Mesendoderm (in vitro differentiated cells): Measurements from ENCODE around the gene CEP112.

ENCODE experiments used
- DNase-seq: peaks from one replicate; pipeline ENCODE4 v3.0.0; 2013
- H2AK5ac ChIP-seq: 2 replicates; pipeline ENCODE4 v1.6.1; 2013; ENCODE audit warnings: low read length, inconsistent platforms
- H2BK120ac ChIP-seq: 2 replicates; pipeline ENCODE4 v1.6.1; 2013; ENCODE audit warnings: low read depth, mild to moderate bottlenecking, low read length, moderate library complexity, mixed read lengths
- H2BK15ac ChIP-seq: replicated peaks from 2 replicates; pipeline ENCODE4 v1.6.1; 2013; ENCODE audit warnings: low read depth, mild to moderate bottlenecking, moderate library complexity
- H2BK5ac ChIP-seq: 2 replicates; pipeline ENCODE4 v1.6.1; 2013; ENCODE audit warnings: low read length, inconsistent platforms
- H3K18ac ChIP-seq: 2 replicates; pipeline ENCODE4 v1.6.1; 2013; ENCODE audit warnings: mild to moderate bottlenecking, low read length, mixed read lengths
- H3K23ac ChIP-seq: one replicate; pipeline ENCODE4 v1.6.1; 2013; ENCODE audit warnings: low read length
- H3K27ac ChIP-seq: 2 replicates; pipeline ENCODE4 v1.5.1; 2013; ENCODE audit warnings: low read depth, mild to moderate bottlenecking, inconsistent platforms, low read length, moderate library complexity
- H3K27me3 ChIP-seq: 2 replicates; pipeline ENCODE4 v1.6.1; 2013; ENCODE audit warnings: low read length, control low read depth, mild to moderate bottlenecking, inconsistent platforms; ENCODE audit not compliant: insufficient read depth, poor library complexity
- H3K36me3 ChIP-seq: 2 replicates; pipeline ENCODE4 v1.6.1; 2013; ENCODE audit warnings: low read length, inconsistent platforms; ENCODE audit not compliant: control insufficient read depth, insufficient read depth
- H3K4ac ChIP-seq: one replicate; pipeline ENCODE4 v1.6.1; 2013; ENCODE audit warnings: low read depth, mild to moderate bottlenecking, low read length, moderate library complexity
- H3K4me1 ChIP-seq: 2 replicates; pipeline ENCODE4 v1.6.1; 2013; ENCODE audit warnings: low read depth, low read length, inconsistent platforms; ENCODE audit not compliant: control insufficient read depth
- H3K4me2 ChIP-seq: 2 replicates; pipeline ENCODE4 v1.6.1; 2013; ENCODE audit warnings: low read length
- H3K4me3 ChIP-seq: 2 replicates; pipeline ENCODE4 v1.5.1; 2013; ENCODE audit warnings: mild to moderate bottlenecking, low read length
- H3K56ac ChIP-seq: one replicate; pipeline ENCODE4 v1.6.1; 2013; ENCODE audit warnings: low read length
- H3K79me1 ChIP-seq: 2 replicates; pipeline ENCODE4 v1.6.1; 2013; ENCODE audit warnings: low read length, inconsistent platforms
- H3K79me2 ChIP-seq: 2 replicates; pipeline ENCODE4 v1.6.1; 2013; ENCODE audit warnings: mild to moderate bottlenecking, low read length; ENCODE audit not compliant: control insufficient read depth, insufficient read depth
- H3K9ac ChIP-seq: 2 replicates; pipeline ENCODE4 v1.6.1; 2013; ENCODE audit warnings: low read length, inconsistent platforms
- H4K5ac ChIP-seq: one replicate; pipeline ENCODE4 v1.6.1; 2013; ENCODE audit warnings: low read length
- H4K8ac ChIP-seq: one replicate; pipeline ENCODE4 v1.6.1; 2013; ENCODE audit warnings: low read depth, mild to moderate bottlenecking, control low read depth, low read length, moderate library complexity
- WGBS: extraction: QIAGEN DNeasy Blood & Tissue Kit; methylation state at CpG from one replicate; pipeline ENCODE4 v1.1.7; 2013; ENCODE audit warnings: low lambda C conversion rate, missing lambda C conversion rate; ENCODE audit not compliant: insufficient coverage; ENCODE audit errors: extremely low coverage; 5-methylcytosine and 5-hydroxymethylcytosine counted together

Gene CEP112

DNA sequence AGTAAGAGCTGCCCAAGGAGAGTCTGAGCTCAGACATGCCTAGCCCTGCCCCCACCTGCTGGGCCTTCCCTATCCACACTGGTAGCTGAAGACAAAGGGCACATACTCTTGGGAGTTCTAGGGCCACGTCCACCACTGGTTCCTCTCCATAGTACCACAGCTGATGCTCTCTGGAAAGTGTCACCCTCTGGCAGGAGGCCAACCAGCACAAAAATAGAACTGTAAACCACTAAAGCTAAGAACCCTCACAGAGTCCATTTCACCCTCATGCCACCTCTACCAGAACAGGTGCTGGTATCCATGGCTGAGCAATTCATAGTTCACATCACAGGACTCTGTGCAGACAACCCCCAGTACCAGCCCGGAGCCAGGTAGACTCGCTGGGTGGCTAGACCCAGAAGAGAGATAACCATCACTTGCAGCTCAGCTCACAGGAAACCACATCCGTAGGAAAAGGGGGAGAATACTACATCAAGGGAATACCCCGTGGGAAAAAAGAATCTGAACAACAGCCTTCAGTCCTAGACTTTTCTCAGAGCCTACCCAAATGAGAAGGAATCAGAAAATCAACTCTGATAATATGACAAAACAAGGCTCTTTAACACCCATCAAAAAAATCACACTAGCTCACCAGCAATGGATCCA is 115.3 kb downstream of the CEP112 start:
- H2BK5ac ChIP-seq: no peak overlapping the region
- no peak overlapping the region for H3K18ac ChIP-seq
- no peaks in the 10 kb centered on the region for H3K27me3 ChIP-seq
- H3K4ac ChIP-seq: no peak overlapping the region
- H3K79me2 ChIP-seq: no peaks in the 10 kb centered on the region
- no peak overlapping the region for H2AK5ac ChIP-seq
- no peak overlapping the region for H3K23ac ChIP-seq
- H4K5ac ChIP-seq: no peak overlapping the region
- H3K79me1 ChIP-seq: no peaks in the 10 kb centered on the region
- no peak overlapping the region for H3K9ac ChIP-seq
- H2BK120ac ChIP-seq: no peak overlapping the region
- H3K36me3 ChIP-seq: no peaks in the 10 kb centered on the region
- no peaks in the 10 kb centered on the region for H3K4me1 ChIP-seq
- no peak overlapping the region for H3K4me2 ChIP-seq
- no peak overlapping the region for H2BK15ac ChIP-seq
- no peak overlapping the region for H4K8ac ChIP-seq
- WGBS: no CpG with 5 or more reads among the region's 5 CpGs
- no peak for DNase-seq
- H3K4me3 ChIP-seq: no peak overlapping the region
- H3K27ac ChIP-seq: no peak overlapping the region
- no peak overlapping the region for H3K56ac ChIP-seq

DNA sequence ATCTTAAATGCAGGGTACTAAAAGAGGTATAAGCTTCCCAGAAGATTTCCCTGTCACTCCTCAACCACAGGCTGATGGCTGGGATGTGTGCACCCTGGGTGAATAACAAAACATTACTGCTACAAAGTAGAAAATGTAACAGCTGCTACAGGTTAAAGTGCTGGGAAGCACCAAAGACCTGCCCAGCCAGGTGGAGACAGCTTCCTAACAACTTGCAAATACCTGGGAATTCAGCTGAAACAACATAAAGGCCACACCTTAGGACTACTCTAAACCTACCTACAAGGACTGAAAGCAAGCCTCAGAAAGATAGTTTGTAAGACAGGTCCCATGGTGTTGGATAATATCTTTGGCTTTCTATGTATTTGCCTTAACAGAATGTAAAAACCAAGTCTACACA is 118.5 kb downstream of the CEP112 start:
- no peak overlapping the region for H3K18ac ChIP-seq
- H3K23ac ChIP-seq: no peak overlapping the region
- no peaks in the 10 kb centered on the region for H3K4me1 ChIP-seq
- no peak overlapping the region for H2BK120ac ChIP-seq
- H3K36me3 ChIP-seq: no peaks in the 10 kb centered on the region
- no peak overlapping the region for H2AK5ac ChIP-seq
- H3K56ac ChIP-seq: no peak overlapping the region
- H3K27me3 ChIP-seq: no peaks in the 10 kb centered on the region
- no peak overlapping the region for H3K9ac ChIP-seq
- no peak overlapping the region for H3K4ac ChIP-seq
- no peaks in the 10 kb centered on the region for H3K79me2 ChIP-seq
- no peak overlapping the region for H2BK5ac ChIP-seq
- H4K5ac ChIP-seq: no peak overlapping the region
- no peaks in the 10 kb centered on the region for H3K79me1 ChIP-seq
- no peak overlapping the region for H3K4me2 ChIP-seq
- H4K8ac ChIP-seq: no peak overlapping the region
- H3K4me3 ChIP-seq: no peak overlapping the region
- H3K27ac ChIP-seq: no peak overlapping the region
- H2BK15ac ChIP-seq: no peak overlapping the region
- no peak for DNase-seq

DNA sequence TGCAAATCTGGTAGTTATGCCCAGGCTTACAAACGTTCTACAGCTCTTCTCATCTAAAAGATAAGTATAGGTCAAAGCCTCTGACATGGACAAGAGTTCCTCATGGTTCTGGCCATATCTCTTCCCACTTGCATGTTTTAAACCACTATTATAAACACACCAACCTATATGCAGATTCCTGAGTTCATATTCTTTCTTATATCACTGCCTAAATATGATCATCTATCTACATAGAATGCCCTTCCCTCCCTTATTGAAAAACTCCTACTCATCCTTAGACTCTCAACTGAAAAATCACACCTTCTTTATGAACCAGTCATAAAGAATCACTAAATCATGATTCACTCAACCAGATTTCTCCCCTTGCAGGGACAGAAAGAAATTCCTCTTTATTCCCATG is 128.2 kb downstream of the CEP112 start:
- Histone ChIP-seq H3K4ac (no peak overlapping the region), H3K9ac (no peak overlapping the region), H3K56ac (no peak overlapping the region), H3K4me1 (no peaks in the 10 kb centered on the region), H3K27ac (no peak overlapping the region), H4K8ac (no peak overlapping the region), H3K4me3 (no peak overlapping the region), H2AK5ac (no peak overlapping the region), H3K23ac (no peak overlapping the region), H3K79me2 (no peaks in the 10 kb centered on the region), H3K36me3 (no peaks in the 10 kb centered on the region), H3K79me1 (no peaks in the 10 kb centered on the region), H3K18ac (no peak overlapping the region), H3K27me3 (no peaks in the 10 kb centered on the region), H2BK15ac (no peak overlapping the region), H4K5ac (no peak overlapping the region), H3K4me2 (no peak overlapping the region), H2BK120ac (no peak overlapping the region), H2BK5ac (no peak overlapping the region)
- no peak for DNase-seq
- WGBS: no CpG with 5 or more reads among the region's 1 CpG

DNA sequence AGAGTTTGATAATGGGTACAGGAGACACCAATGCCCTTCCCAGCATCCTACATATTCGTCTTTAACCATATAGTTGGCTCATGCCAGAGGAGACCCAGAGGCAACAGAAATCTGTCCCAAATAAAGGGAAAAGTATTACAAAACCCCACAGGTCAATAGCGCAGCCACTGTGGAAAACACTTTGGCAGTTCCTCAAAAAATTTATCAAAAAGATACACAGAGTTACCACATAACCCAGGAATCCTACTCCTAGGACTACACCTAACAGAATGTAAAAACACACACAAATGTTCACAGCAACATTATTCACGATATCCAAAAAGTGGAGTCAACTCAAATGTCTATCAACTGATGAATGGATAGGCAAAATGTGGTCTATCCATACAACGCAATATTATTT is 135.8 kb downstream of the CEP112 start:
- no peak overlapping the region for H4K8ac ChIP-seq
- H3K23ac ChIP-seq: no peak overlapping the region
- no peak overlapping the region for H4K5ac ChIP-seq
- H3K27me3 ChIP-seq: no peaks in the 10 kb centered on the region
- H2AK5ac ChIP-seq: no peak overlapping the region
- H3K18ac ChIP-seq: no peak overlapping the region
- H3K79me1 ChIP-seq: no peaks in the 10 kb centered on the region
- H3K27ac ChIP-seq: no peak overlapping the region
- no peak overlapping the region for H3K56ac ChIP-seq
- WGBS: no CpG with 5 or more reads among the region's 4 CpGs
- H3K36me3 ChIP-seq: no peaks in the 10 kb centered on the region
- H3K4me3 ChIP-seq: no peak overlapping the region
- no peak overlapping the region for H2BK15ac ChIP-seq
- H3K79me2 ChIP-seq: no peaks in the 10 kb centered on the region
- no peak overlapping the region for H2BK5ac ChIP-seq
- no peak overlapping the region for H3K4ac ChIP-seq
- no peak overlapping the region for H3K9ac ChIP-seq
- DNase-seq: no peak
- no peaks in the 10 kb centered on the region for H3K4me1 ChIP-seq
- H3K4me2 ChIP-seq: no peak overlapping the region
- H2BK120ac ChIP-seq: no peak overlapping the region

DNA sequence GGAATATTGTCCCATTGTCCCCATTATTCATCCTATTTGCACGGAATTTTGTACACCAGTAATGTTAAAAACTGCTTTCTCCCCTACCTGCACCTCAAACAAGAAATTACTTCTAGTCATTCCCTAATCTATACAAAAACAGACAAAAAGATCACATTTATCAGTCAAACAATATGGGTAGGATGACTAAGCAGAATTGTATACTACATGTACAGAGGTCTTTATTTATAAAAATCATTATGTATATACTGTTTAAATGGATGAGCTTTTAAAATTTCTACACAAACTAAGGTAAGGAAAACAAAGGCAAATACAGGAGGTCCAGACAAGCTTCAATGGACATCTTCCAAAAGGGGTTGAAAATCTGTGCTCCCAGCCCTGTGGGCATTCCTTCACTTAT is 137.7 kb downstream of the CEP112 start:
- no peak for DNase-seq
- Histone ChIP-seq H2BK15ac (no peak overlapping the region), H4K5ac (no peak overlapping the region), H4K8ac (no peak overlapping the region), H3K18ac (no peak overlapping the region), H2BK120ac (no peak overlapping the region), H2AK5ac (no peak overlapping the region), H3K79me2 (no peaks in the 10 kb centered on the region), H3K23ac (no peak overlapping the region), H3K4me1 (no peaks in the 10 kb centered on the region), H3K27ac (no peak overlapping the region), H3K9ac (no peak overlapping the region), H3K36me3 (no peaks in the 10 kb centered on the region), H3K4me2 (no peak overlapping the region), H3K27me3 (no peaks in the 10 kb centered on the region), H3K4me3 (no peak overlapping the region), H2BK5ac (no peak overlapping the region), H3K56ac (no peak overlapping the region), H3K79me1 (no peaks in the 10 kb centered on the region), H3K4ac (no peak overlapping the region)
- WGBS: no CpG with 5 or more reads among the region's 1 CpG

GRCh38 chr17:66044083-66044482 is 147.8 kb downstream of the CEP112 start:
- no peaks in the 10 kb centered on the region for H3K79me1 ChIP-seq
- no peak overlapping the region for H4K8ac ChIP-seq
- H3K27ac ChIP-seq: no peak overlapping the region
- no peak for DNase-seq
- no peaks in the 10 kb centered on the region for H3K79me2 ChIP-seq
- no peak overlapping the region for H3K4me3 ChIP-seq
- no peak overlapping the region for H3K4ac ChIP-seq
- H3K36me3 ChIP-seq: no peaks in the 10 kb centered on the region
- no peak overlapping the region for H2BK15ac ChIP-seq
- H3K56ac ChIP-seq: no peak overlapping the region
- H3K18ac ChIP-seq: no peak overlapping the region
- no peak overlapping the region for H3K9ac ChIP-seq
- no peak overlapping the region for H3K23ac ChIP-seq
- H3K4me1 ChIP-seq: no peaks in the 10 kb centered on the region
- no peak overlapping the region for H2BK5ac ChIP-seq
- H3K4me2 ChIP-seq: no peak overlapping the region
- H2BK120ac ChIP-seq: no peak overlapping the region
- WGBS: no CpG with 5 or more reads among the region's 2 CpGs
- H3K27me3 ChIP-seq: no peaks in the 10 kb centered on the region
- H4K5ac ChIP-seq: no peak overlapping the region
- no peak overlapping the region for H2AK5ac ChIP-seq
